Left renal pelvis (tissue), 4 donors: ENCODE data around the gene CYTH4. TPM values are rescaled to one million over a fixed set of nuclear protein-coding genes. Genes with fewer than 3 reads are reported as not detected.

Source experiments
- DNase-seq, 4 donors: peaks; one replicate each; pipeline ENCODE4 v3.0.0-alpha.2; 2013; ENCODE audit warnings: low read depth in 4 of 4, low spot score in 3 of 4
- polyA plus RNA-seq, 4 donors: library from polyadenylated mRNA; unstranded; fragments of 120-200 nt; gene quantifications; one replicate each; pipeline ENCODE4 v1.2.1, GENCODE V29; 2013; ENCODE audit not compliant: insufficient read length in 4 of 4

Gene CYTH4
- polyA plus RNA-seq, 4 donors, result 3.4 to 6.2 (median 4.0) TPM

DNA sequence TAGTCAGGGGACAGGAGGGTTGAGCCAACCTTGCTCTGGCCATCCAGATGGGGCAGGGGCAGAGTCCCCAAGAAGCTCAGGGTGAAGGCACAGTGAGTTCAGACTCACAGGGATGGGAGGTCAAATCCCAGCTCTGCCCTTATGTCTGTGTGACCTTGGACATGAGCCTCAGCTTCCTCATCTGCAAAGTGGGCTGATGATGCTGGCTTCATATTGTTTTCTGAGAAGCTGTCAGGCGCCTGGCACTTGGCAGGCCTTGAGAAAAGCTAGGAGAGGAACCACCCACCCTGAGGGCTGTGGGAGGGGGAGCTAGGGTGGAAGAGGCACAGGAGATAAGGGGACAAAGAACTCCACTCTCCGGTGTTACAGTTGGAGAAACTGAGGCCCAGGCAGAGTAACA lies 23.6 kb downstream of the CYTH4 start:
- DNase-seq, result no peak

GRCh38 chr22:37306494-37306829 lies 24.2 kb downstream of the CYTH4 start:
- DNase-seq, result no peak

DNA sequence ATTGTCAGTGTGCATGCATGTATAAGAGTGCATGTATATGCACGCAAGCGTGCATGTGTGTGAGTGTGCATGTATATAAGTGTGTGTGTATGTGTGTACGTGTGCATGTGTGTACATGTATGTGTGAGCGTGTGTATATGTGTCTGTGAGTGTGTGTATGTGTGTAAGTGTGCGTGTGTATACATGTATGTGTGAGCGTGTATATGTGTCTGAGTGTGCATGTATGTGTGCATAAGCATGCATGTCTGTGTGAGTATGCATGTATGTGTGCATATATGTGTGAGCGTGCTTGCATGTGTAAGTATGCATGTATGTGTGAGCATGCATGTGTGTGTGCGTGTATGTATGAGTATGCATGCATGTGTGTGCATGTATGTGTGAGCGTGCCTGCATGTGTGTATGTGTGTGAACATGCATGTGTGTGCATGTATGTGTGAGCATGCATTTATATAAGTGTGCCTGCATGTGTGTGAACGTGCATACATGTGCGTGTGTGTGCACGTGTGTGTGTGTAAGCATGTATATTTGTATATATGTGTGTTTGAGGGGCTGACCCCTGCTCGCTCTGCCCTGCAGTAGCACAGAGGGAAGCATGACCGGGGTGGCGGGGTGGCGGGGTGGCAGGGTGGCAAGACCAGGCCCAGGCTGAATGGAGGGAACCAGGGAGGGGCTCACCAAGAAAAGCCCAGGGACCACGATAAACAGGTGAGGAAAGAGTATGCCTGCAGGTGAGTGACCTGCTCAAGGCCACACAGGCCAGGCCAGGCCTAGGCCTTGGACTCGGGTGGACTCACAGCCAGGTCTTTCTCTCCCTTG lies 26.3 kb downstream of the CYTH4 start:
- DNase-seq, result no peak

- no peak for DNase-seq
These were observed 27.1 kb downstream of the CYTH4 start for GRCh38 chr22:37309211-37310074.

- no peak for DNase-seq
These were observed 27.8 kb downstream of the CYTH4 start for GRCh38 chr22:37310075-37310606.

DNA sequence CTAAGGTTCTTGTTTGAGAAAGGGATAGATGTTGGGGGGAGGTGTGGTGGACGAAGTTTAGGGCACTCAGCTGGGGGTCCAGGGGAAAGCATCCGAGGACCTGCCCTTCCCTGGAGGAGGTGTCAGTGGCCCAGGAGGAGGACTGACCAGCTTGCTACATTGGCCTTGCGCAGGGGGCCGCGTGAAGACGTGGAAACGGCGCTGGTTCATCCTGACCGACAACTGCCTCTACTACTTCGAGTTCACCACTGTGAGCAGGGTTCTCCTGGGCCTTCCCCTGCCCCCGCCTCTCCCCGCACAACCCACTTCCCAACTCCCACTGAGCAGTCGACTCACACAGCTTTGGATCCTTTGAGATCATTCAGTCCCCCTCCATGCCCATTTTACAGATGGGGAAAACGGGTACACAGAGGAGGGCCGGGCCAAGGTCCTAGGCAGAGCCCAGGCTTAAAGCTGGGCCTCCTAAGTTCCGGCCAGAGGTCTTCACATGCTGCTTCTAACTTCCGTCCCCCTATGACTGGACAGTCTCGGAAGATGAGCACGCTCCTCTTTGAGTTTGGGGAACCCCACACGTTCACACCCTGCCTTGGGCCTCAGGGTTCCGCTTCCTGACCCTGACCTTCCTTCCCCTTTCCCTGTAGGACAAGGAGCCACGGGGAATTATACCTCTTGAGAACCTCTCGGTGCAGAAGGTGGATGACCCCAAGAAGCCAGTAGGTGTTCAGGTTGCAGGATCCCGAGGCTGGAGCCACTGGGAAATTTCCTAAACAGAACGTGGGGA lies 28.7 kb downstream of the CYTH4 start:
- DNase-seq, result no peak

GRCh38 chr22:37311761-37312312 lies 29.5 kb downstream of the CYTH4 start:
- DNase-seq, result no peak

- no peak for DNase-seq
These were observed 30.4 kb downstream of the CYTH4 start for GRCh38 chr22:37312549-37313183.

DNA sequence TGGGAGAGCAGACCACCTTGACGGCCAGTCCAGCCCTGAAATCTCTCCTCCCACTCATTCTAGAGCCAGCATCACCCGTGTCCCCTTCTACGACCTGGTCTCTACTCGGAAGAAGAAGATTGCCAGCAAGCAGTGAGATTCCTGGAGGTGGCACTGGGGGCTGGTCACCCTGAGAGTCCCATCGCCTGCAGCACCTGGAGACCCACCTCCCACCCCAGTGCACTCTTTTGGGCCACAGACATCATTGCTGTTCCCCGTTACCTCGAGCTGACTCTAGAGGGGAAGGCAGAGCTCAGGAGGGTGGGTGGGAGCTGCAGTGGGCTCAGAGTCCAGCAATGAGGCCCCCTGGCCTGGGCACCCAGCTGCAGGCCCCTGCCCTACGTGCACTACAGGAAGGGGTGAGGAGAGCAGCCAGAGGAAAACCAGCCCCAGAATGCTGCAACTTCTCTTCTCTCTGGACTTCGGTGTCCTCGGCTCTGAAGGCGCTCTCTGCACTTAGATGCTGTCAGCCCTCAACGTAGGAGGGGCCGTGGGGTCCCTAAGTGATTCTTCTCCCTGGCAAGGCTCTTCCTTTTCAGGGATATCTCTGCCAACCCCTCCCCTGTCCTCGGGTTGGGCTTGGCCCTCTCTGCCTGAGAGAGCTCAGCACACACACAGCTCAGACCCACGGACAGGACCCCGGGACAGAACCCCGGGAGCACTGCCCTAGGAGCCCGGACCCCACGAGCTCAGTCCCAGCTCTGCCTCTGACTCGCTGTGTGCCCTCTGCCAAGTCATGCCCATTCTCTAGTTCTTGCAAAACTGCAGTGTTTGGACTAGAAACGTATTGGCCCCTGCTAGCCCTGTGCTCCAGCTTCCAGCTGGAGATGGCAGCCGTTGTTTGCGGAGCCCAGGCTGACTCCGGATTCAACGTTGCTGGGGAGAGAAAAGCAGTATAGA lies 31.3 kb downstream of the CYTH4 start:
- DNase-seq, result no peak

- no peak for DNase-seq
These were observed 32.2 kb downstream of the CYTH4 start for GRCh38 chr22:37314315-37315074.

GRCh38 chr22:37316405-37316804 lies 34.1 kb downstream of the CYTH4 start:
- DNase-seq, result no peak

- DNase-seq, result peak; percentile 52 to 70 (median 64)
These were observed 34.6 kb downstream of the CYTH4 start for GRCh38 chr22:37316875-37317371.

GRCh38 chr22:37317698-37318210 lies 35.4 kb downstream of the CYTH4 start:
- DNase-seq, result no peak

DNA sequence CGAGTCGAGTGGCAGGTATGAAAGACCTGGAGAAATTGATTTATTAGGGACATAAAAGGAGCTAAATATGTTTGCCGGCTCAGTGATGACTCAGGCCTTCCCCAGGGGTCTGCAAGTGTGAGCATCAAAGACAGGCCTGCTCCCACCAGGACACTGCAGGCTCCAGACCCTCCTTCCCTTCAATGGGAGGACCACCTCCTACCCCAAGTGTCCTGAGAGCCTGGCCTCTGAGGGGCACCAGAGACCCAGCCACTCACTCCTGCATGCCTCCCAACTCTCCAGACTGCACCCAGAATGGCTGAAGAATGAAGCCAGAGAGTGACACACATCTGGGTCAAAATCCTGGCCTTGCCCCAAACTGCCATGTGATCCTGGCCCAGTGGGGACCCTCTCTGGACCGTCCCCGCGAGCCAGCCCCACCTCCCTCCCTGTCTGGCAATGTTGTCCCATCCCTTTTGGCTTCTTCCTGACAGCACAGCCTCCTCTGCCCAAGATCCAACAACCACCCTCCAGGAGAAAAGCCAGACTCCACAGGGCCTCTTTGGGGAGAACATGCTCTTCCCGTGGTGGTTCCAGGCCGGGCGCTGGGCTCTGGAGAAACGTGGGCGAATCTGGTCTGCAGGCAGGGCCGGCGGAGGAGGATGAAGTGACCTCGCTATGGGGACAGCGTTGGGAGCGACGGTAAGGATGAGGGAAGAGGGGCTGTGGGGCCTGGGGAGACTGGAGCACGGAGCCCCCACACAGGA lies 36.2 kb downstream of the CYTH4 start:
- DNase-seq, result no peak

GRCh38 chr22:37319469-37319868 lies 37.2 kb downstream of the CYTH4 start:
- no peak for DNase-seq

- no peak for DNase-seq
These were observed 38.7 kb downstream of the CYTH4 start for GRCh38 chr22:37320726-37321677.
